ENCODE measurements around the gene CADPS.

CADPS gene

GRCh38 chr3:62378921-62379320 lies 496.3 kb downstream of the CADPS start:
- Histone ChIP-seq H3K27me3 (ENCODE audit: control insufficient read depth, insufficient read depth, low read length) (peaks cover 95% of the 10 kb centered on the region), H3K9me3 (ENCODE audit: control insufficient read depth, insufficient read depth, low read length) (no peaks in the 10 kb centered on the region), H3K9ac (ENCODE audit: low read depth, low read length) (no peak overlapping the region), H3K36me3 (ENCODE audit: control insufficient read depth, insufficient read depth, low read length) (no peaks in the 10 kb centered on the region), H3K4me3 (ENCODE audit: low read depth, low read length) (peak overlapping the region; percentile 26), H3K4me1 (ENCODE audit: control insufficient read depth, insufficient read depth, low read length) (peaks cover 37% of the 10 kb centered on the region)

GRCh38 chr3:62378311-62378789 lies 496.9 kb downstream of the CADPS start:
- Histone ChIP-seq H3K4me3 (ENCODE audit: low read depth, low read length) (peak overlapping the region; percentile 26), H3K4me1 (ENCODE audit: control insufficient read depth, insufficient read depth, low read length) (peaks cover 37% of the 10 kb centered on the region), H3K36me3 (ENCODE audit: control insufficient read depth, insufficient read depth, low read length) (no peaks in the 10 kb centered on the region), H3K27me3 (ENCODE audit: control insufficient read depth, insufficient read depth, low read length) (peaks cover 97% of the 10 kb centered on the region), H3K9ac (ENCODE audit: low read depth, low read length) (no peak overlapping the region), H3K9me3 (ENCODE audit: control insufficient read depth, insufficient read depth, low read length) (no peaks in the 10 kb centered on the region)

- Histone ChIP-seq H3K36me3 (ENCODE audit: control insufficient read depth, insufficient read depth, low read length) (no peaks in the 10 kb centered on the region), H3K9me3 (ENCODE audit: control insufficient read depth, insufficient read depth, low read length) (no peaks in the 10 kb centered on the region), H3K9ac (ENCODE audit: low read depth, low read length) (no peak overlapping the region), H3K4me3 (ENCODE audit: low read depth, low read length) (peak overlapping the region; percentile 9), H3K27me3 (ENCODE audit: control insufficient read depth, insufficient read depth, low read length) (peaks cover 99% of the 10 kb centered on the region), H3K4me1 (ENCODE audit: control insufficient read depth, insufficient read depth, low read length) (peaks cover 39% of the 10 kb centered on the region)
These were observed 498.0 kb downstream of the CADPS start for GRCh38 chr3:62376906-62377877.

GRCh38 chr3:62376454-62376720 lies 498.8 kb downstream of the CADPS start:
- H3K27me3 ChIP-seq (ENCODE audit: control insufficient read depth, insufficient read depth, low read length) = peaks cover 99% of the 10 kb centered on the region
- no peak overlapping the region for H3K9ac ChIP-seq (ENCODE audit: low read depth, low read length)
- H3K4me1 ChIP-seq (ENCODE audit: control insufficient read depth, insufficient read depth, low read length) = peaks cover 41% of the 10 kb centered on the region
- H3K36me3 ChIP-seq (ENCODE audit: control insufficient read depth, insufficient read depth, low read length) = no peaks in the 10 kb centered on the region
- H3K4me3 ChIP-seq (ENCODE audit: low read depth, low read length) = peak overlapping the region; percentile 9
- no peaks in the 10 kb centered on the region for H3K9me3 ChIP-seq (ENCODE audit: control insufficient read depth, insufficient read depth, low read length)

GRCh38 chr3:62375655-62376453 lies 499.4 kb downstream of the CADPS start:
- Histone ChIP-seq H3K4me1 (ENCODE audit: control insufficient read depth, insufficient read depth, low read length) (peaks cover 42% of the 10 kb centered on the region), H3K4me3 (ENCODE audit: low read depth, low read length) (peak overlapping the region; percentile 39), H3K9me3 (ENCODE audit: control insufficient read depth, insufficient read depth, low read length) (no peaks in the 10 kb centered on the region), H3K9ac (ENCODE audit: low read depth, low read length) (no peak overlapping the region), H3K36me3 (ENCODE audit: control insufficient read depth, insufficient read depth, low read length) (no peaks in the 10 kb centered on the region), H3K27me3 (ENCODE audit: control insufficient read depth, insufficient read depth, low read length) (peaks cover 99% of the 10 kb centered on the region)

GRCh38 chr3:62374341-62375218 lies 500.6 kb downstream of the CADPS start:
- peak overlapping the region; percentile 39 for H3K4me3 ChIP-seq (ENCODE audit: low read depth, low read length)
- H3K9ac ChIP-seq (ENCODE audit: low read depth, low read length) = no peak overlapping the region
- no peaks in the 10 kb centered on the region for H3K36me3 ChIP-seq (ENCODE audit: control insufficient read depth, insufficient read depth, low read length)
- peaks cover 99% of the 10 kb centered on the region for H3K27me3 ChIP-seq (ENCODE audit: control insufficient read depth, insufficient read depth, low read length)
- peaks cover 44% of the 10 kb centered on the region for H3K4me1 ChIP-seq (ENCODE audit: control insufficient read depth, insufficient read depth, low read length)
- H3K9me3 ChIP-seq (ENCODE audit: control insufficient read depth, insufficient read depth, low read length) = no peaks in the 10 kb centered on the region

GRCh38 chr3:62373714-62374333 lies 501.4 kb downstream of the CADPS start:
- Histone ChIP-seq H3K36me3 (ENCODE audit: control insufficient read depth, insufficient read depth, low read length) (no peaks in the 10 kb centered on the region), H3K4me1 (ENCODE audit: control insufficient read depth, insufficient read depth, low read length) (peaks cover 38% of the 10 kb centered on the region), H3K9me3 (ENCODE audit: control insufficient read depth, insufficient read depth, low read length) (no peaks in the 10 kb centered on the region), H3K27me3 (ENCODE audit: control insufficient read depth, insufficient read depth, low read length) (peaks cover 98% of the 10 kb centered on the region), H3K4me3 (ENCODE audit: low read depth, low read length) (peak overlapping the region; percentile 39), H3K9ac (ENCODE audit: low read depth, low read length) (no peak overlapping the region)

- no peaks in the 10 kb centered on the region for H3K36me3 ChIP-seq (ENCODE audit: control insufficient read depth, insufficient read depth, low read length)
- H3K4me1 ChIP-seq (ENCODE audit: control insufficient read depth, insufficient read depth, low read length) = peaks cover 40% of the 10 kb centered on the region
- H3K9me3 ChIP-seq (ENCODE audit: control insufficient read depth, insufficient read depth, low read length) = no peaks in the 10 kb centered on the region
- H3K9ac ChIP-seq (ENCODE audit: low read depth, low read length) = no peak within 1 kb of the TSS
- peak within 1 kb of the TSS; percentile 49 for H3K4me3 ChIP-seq (ENCODE audit: low read depth, low read length)
- H3K27me3 ChIP-seq (ENCODE audit: control insufficient read depth, insufficient read depth, low read length) = peaks cover 98% of the 10 kb centered on the region
These were observed 502.0 kb downstream of the CADPS start, which contains the start of gene FEZF2 for GRCh38 chr3:62373215-62373614. TSS of gene FEZF2 (minus strand) at chr3:62373550. CDS start at chr3:62372868, 682 bp downstream.

GRCh38 chr3:62372621-62373041 lies 502.6 kb downstream of the CADPS start:
- Histone ChIP-seq H3K9ac (ENCODE audit: low read depth, low read length) (no peak overlapping the region), H3K9me3 (ENCODE audit: control insufficient read depth, insufficient read depth, low read length) (no peaks in the 10 kb centered on the region), H3K4me3 (ENCODE audit: low read depth, low read length) (peak overlapping the region; percentile 49), H3K27me3 (ENCODE audit: control insufficient read depth, insufficient read depth, low read length) (peaks cover 98% of the 10 kb centered on the region), H3K4me1 (ENCODE audit: control insufficient read depth, insufficient read depth, low read length) (peaks cover 43% of the 10 kb centered on the region), H3K36me3 (ENCODE audit: control insufficient read depth, insufficient read depth, low read length) (no peaks in the 10 kb centered on the region)

- peaks cover 48% of the 10 kb centered on the region for H3K4me1 ChIP-seq (ENCODE audit: control insufficient read depth, insufficient read depth, low read length)
These were observed 503.3 kb downstream of the CADPS start for GRCh38 chr3:62371720-62372591.

More at GRCh38 chr3:62371720-62372591, 503.3 kb downstream of the CADPS start:
- Histone ChIP-seq H3K36me3 (ENCODE audit: control insufficient read depth, insufficient read depth, low read length) (no peaks in the 10 kb centered on the region), H3K4me3 (ENCODE audit: low read depth, low read length) (peak overlapping the region; percentile 10), H3K9me3 (ENCODE audit: control insufficient read depth, insufficient read depth, low read length) (no peaks in the 10 kb centered on the region), H3K27me3 (ENCODE audit: control insufficient read depth, insufficient read depth, low read length) (peaks cover 98% of the 10 kb centered on the region), H3K9ac (ENCODE audit: low read depth, low read length) (no peak overlapping the region)

Data from iPS-15b (cell line).